Spinal cord (tissue), 10 donors: Measurements from ENCODE around the gene VWA3A. TPM values are rescaled to one million over a fixed set of nuclear protein-coding genes. Genes with fewer than 3 reads are reported as not detected.
A peak's percentile ranks its signal among the peaks of the same experiment; 100 is the strongest.
"Not testable (repeated sequence)": the region's sequence is repeated elsewhere in the genome, so short reads cannot be mapped to it uniquely, and the experiment has no call there.

Experiments
- DNase-seq, 6 donors: peaks; one replicate each; pipeline versions ENCODE4 v3.0.0 to v3.0.0-alpha.2; 2013 to 2015; ENCODE audit warnings: low spot score in 6 of 6, low read depth in 4 of 6
- H3K27ac ChIP-seq: one replicate; pipeline ENCODE4 v1.5.1; 2013; ENCODE audit warnings: low read depth, low read length, control low read depth
- H3K27me3 ChIP-seq: one replicate; pipeline ENCODE4 v1.6.1; 2013; ENCODE audit warnings: low read length; ENCODE audit not compliant: control insufficient read depth, insufficient read depth
- H3K36me3 ChIP-seq: one replicate; pipeline ENCODE4 v1.6.1; 2013; ENCODE audit warnings: low read length; ENCODE audit not compliant: control insufficient read depth, insufficient read depth
- H3K4me1 ChIP-seq: one replicate; pipeline ENCODE4 v1.6.1; 2013; ENCODE audit warnings: low read length; ENCODE audit not compliant: control insufficient read depth, insufficient read depth
- H3K4me3 ChIP-seq: one replicate; pipeline ENCODE4 v1.5.1; 2013; ENCODE audit warnings: low read depth, low read length, control low read depth
- H3K9me3 ChIP-seq: one replicate; pipeline ENCODE4 v1.6.1; 2013; ENCODE audit warnings: low read length; ENCODE audit not compliant: control insufficient read depth, insufficient read depth
- WGBS: methylation state at CpG from one replicate; pipeline ENCODE4 v1.1.5; 2013; ENCODE audit warnings: missing lambda C conversion rate; ENCODE audit not compliant: insufficient coverage; 5-methylcytosine and 5-hydroxymethylcytosine counted together
- polyA plus RNA-seq, 2 donors: library from polyadenylated mRNA; unstranded; fragments of 120-200 nt; gene quantifications; one replicate each; pipeline ENCODE4 v1.2.1, GENCODE V29; 2013; ENCODE audit not compliant: insufficient read length in 2 of 2
- total RNA-seq, 2 donors: library from RNA; depleted of rRNA in 1 of 2; stranded (reverse); fragments of 120-200 nt in 1 of 2; fragments of >200 nt in 1 of 2; gene quantifications; one replicate each; pipeline versions ENCODE4 v1.2.3 to v1.2.4, GENCODE V29; 2013 to 2014
- donor health status: healthy.

Gene VWA3A
- total and polyA plus RNA-seq, 4 donors: 4.6 to 22.5 (median 20.2) TPM

GRCh38 chr16:22194707-22195444 is 102.5 kb downstream of the VWA3A start:
- H3K9me3 ChIP-seq: no peaks in the 10 kb centered on the region
- peaks cover 22% of the 10 kb centered on the region for H3K4me1 ChIP-seq
- no peak overlapping the region for H3K4me3 ChIP-seq
- H3K36me3 ChIP-seq: no peaks in the 10 kb centered on the region
- no peaks in the 10 kb centered on the region for H3K27me3 ChIP-seq
- WGBS: 86% methylated on average over 6 of the region's 9 CpGs
- DNase-seq: no peak
- H3K27ac ChIP-seq: peak overlapping the region; percentile 75

GRCh38 chr16:22195445-22195694 is 103.0 kb downstream of the VWA3A start:
- Histone ChIP-seq H3K4me3 (peak overlapping the region; percentile 76), H3K9me3 (no peaks in the 10 kb centered on the region), H3K27ac (peak overlapping the region; percentile 75), H3K27me3 (no peaks in the 10 kb centered on the region), H3K4me1 (peaks cover 20% of the 10 kb centered on the region), H3K36me3 (no peaks in the 10 kb centered on the region)
- no peak for DNase-seq

DNA sequence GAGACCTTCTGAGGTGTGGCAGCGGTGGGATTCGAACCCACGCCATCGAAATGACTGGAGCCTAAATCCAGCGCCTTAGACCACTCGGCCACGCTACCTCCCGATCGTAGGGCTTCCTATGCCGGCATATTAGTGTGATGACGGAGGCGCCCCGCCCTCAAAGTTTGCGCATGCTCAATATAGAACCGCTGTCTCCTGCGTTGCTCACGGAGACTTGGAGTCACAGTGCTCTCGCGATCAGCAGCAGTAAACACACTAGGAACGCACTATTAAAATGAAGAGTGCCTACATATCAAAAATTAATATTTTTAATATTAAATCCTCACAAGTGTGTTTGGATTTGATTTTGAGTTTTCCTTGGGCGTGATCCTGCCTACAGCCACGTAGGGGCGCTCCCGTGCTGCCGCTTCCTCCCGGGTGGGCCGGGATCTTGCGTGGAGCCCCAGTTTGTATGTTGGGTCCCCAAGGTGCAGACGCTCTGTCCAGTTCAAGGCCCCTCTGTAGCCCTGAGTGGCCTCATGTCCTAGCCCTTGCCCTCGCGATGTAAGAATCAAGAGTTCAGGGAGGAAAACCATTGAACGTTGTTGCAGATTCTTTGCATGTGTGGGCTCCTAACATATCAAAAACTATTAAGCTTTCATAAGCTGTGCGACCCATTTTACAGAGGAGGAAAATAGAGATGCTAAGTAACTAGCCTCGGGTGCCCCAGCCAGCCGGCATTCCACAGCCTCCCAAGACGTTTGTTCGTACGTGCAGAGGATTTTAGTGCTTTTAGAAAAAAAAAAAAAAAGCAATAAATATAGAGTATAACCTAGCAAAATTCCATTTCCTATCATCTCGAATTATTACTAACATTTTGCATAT is 103.6 kb downstream of the VWA3A start:
- Histone ChIP-seq H3K27me3 (no peaks in the 10 kb centered on the region), H3K36me3 (no peaks in the 10 kb centered on the region), H3K4me1 (peaks cover 19% of the 10 kb centered on the region), H3K27ac (peak overlapping the region; percentile 75), H3K4me3 (peak overlapping the region; percentile 76), H3K9me3 (no peaks in the 10 kb centered on the region)
- WGBS: 0% methylated on average over 22 of the region's 39 CpGs
- peak; percentile 89 to 99 (median 94) for DNase-seq

- H3K4me3 ChIP-seq: peak overlapping the region; percentile 76
- WGBS: 47% methylated on average over 11 of the region's 20 CpGs
- DNase-seq: not testable (repeated sequence)
Measured at GRCh38 chr16:22196559-22197168, 104.3 kb downstream of the VWA3A start.

DNA sequence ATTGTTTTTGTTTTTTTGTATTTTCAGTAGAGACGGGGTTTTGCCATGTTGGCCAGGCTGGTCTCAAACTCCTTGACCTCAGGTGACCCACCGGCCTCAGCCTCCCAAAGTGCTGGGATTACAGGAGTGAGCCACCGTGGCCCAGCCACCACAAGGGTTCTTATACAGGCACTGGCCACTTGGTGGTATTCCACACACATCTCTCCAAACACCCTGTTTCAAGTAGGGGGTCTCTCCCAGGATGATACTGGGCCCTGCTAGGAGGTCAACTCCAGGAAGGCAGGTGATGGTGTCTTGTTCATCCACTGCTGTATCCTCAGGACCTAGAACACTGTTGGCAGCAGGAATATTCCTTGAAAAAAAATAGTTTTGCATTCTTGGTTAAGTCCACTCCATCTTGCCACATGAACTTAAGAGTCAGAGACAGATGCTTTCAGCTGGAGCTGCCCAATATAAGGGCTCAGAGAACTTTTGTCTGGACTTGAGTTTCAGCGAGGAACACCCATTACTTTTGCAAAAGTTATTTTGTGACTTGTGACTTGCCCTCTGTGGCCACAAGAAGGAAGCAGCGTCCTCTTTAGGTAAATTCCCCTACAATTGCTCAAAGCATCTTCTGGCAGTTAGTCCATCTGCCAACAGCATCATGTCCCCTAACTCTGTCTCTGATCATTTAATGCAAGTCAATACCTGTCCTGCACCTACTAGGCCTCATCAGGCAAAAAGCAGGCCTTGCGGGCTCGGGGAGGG is 106.4 kb downstream of the VWA3A start:
- WGBS: 87% methylated on average over 7 of the region's 7 CpGs
- no peak overlapping the region for H3K27ac ChIP-seq
- peaks cover 6% of the 10 kb centered on the region for H3K4me1 ChIP-seq
- no peaks in the 10 kb centered on the region for H3K27me3 ChIP-seq
- no peaks in the 10 kb centered on the region for H3K36me3 ChIP-seq
- H3K9me3 ChIP-seq: no peaks in the 10 kb centered on the region
- no peak for DNase-seq
- H3K4me3 ChIP-seq: no peak overlapping the region

More at GRCh38 chr16:22196559-22197168, 104.3 kb downstream of the VWA3A start:
- not testable (repeated sequence) for H3K9me3 ChIP-seq, H3K27me3 ChIP-seq, H3K27ac ChIP-seq, H3K36me3 ChIP-seq
- peaks cover 13% of the 10 kb centered on the region for H3K4me1 ChIP-seq

DNA sequence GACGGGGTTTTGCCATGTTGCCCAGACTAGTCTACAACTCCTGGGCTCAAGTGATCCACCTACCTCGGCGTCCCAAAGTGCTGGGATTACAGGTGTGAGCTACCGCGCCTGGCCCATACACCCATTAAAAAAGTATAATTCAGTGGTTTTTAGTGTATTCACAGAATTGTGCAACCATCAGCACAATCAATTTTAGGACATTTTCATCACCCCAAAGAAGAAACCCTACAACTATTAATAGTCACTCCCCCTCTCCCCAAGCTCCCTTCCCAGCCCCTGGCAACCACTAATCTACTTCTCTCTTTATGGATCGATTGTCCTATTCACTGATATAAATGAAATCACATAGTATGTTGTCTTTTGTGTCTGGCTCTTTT is 109.9 kb downstream of the VWA3A start:
- Histone ChIP-seq H3K9me3 (no peaks in the 10 kb centered on the region), H3K27ac (no peak overlapping the region), H3K27me3 (no peaks in the 10 kb centered on the region), H3K36me3 (no peaks in the 10 kb centered on the region), H3K4me3 (no peak overlapping the region), H3K4me1 (peaks cover 10% of the 10 kb centered on the region)
- 83% methylated on average over 1 of the region's 6 CpGs for WGBS
- DNase-seq: no peak

- Histone ChIP-seq H3K27ac (no peak overlapping the region), H3K9me3 (no peaks in the 10 kb centered on the region), H3K4me3 (no peak overlapping the region), H3K27me3 (no peaks in the 10 kb centered on the region), H3K4me1 (peaks cover 19% of the 10 kb centered on the region), H3K36me3 (no peaks in the 10 kb centered on the region)
- 72% methylated on average over 2 of the region's 5 CpGs for WGBS
- DNase-seq: no peak
Measured at GRCh38 chr16:22203091-22203490, 110.8 kb downstream of the VWA3A start.

DNA sequence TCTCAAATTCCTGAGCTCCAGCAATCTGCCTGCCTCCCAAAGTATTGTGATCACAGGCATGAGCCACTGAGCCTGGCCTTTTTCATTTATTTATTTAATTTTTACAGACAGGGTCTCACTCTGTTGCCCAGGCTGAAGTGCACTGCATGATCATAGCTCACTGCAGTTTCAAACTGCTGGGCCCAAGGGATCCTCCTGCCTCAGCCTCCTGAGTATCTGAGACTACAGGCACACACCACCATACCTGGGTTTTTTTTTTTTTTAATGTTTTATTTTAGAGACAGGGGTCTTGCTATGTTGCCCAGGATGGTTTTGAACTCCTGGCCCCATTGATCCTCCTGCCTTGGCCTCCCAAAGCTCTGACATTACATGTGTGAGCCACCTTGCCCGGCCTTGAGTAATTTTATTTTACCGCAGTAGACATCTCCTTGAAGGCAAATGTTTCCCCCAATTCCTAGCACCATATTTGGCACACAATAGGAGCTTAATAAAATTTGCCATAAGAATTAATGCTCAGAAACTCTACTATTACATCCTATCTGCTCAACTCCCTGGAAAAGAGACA is 111.8 kb downstream of the VWA3A start:
- no peak overlapping the region for H3K27ac ChIP-seq
- H3K36me3 ChIP-seq: no peaks in the 10 kb centered on the region
- H3K4me3 ChIP-seq: no peak overlapping the region
- peaks cover 21% of the 10 kb centered on the region for H3K4me1 ChIP-seq
- H3K27me3 ChIP-seq: no peaks in the 10 kb centered on the region
- no peak for DNase-seq
- 100% methylated on average over 1 of the region's 2 CpGs for WGBS
- no peaks in the 10 kb centered on the region for H3K9me3 ChIP-seq

DNA sequence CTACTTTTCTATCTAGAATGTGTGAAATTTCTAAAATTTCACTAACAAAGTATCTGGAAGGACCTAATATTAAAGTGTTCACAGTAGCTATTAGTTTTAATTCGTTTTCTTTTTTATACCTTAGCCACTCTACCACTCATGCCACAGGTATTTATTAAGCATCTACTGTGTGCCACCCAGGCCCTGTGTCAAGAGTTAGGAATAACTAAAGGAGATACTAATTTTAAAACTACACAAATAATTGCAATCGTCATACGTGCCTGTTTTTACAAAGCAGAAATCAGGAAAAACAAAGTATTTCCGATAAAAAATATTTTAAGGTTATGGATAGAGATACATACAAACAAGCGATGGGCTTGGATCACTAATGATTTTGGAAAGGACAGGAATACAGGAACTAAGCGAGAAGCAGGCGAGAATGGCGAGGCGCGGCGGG is 113.3 kb downstream of the VWA3A start:
- no peak for DNase-seq
- 6% methylated on average over 8 of the region's 11 CpGs for WGBS
- peak overlapping the region; percentile 74 for H3K27ac ChIP-seq
- no peaks in the 10 kb centered on the region for H3K36me3 ChIP-seq
- H3K4me1 ChIP-seq: peaks cover 27% of the 10 kb centered on the region
- H3K4me3 ChIP-seq: peak overlapping the region; percentile 65
- no peaks in the 10 kb centered on the region for H3K9me3 ChIP-seq
- no peaks in the 10 kb centered on the region for H3K27me3 ChIP-seq
